Esophagus muscularis mucosa (tissue), 4 donors: ENCODE results near the gene HSPB9. TPM values are rescaled to one million over a fixed set of nuclear protein-coding genes. Genes with fewer than 3 reads are reported as not detected.

Experiments used
- DNase-seq: peaks from one replicate; pipeline ENCODE4 v3.0.0-alpha.2; 2017; ENCODE audit errors: extremely low spot score
- H3K27ac ChIP-seq, 4 donors: fragments of 200-600 bp; sonication (generic); replicated peaks in 1 of 4; 1 replicate in 3 of 4; 2 replicates in 1 of 4; pipeline ENCODE4 v1.5.1; 2016 to 2019; ENCODE audit warnings: mild to moderate bottlenecking in 1 of 4
- H3K27me3 ChIP-seq, 4 donors: fragments of 200-600 bp; sonication (generic); one replicate each; pipeline versions ENCODE4 v1.5.1 to v1.6.0; 2016 to 2019
- H3K36me3 ChIP-seq, 4 donors: fragments of 200-600 bp; sonication (generic); one replicate each; pipeline ENCODE4 v1.5.1; 2016 to 2019
- H3K4me1 ChIP-seq, 4 donors: fragments of 200-600 bp; sonication (generic); one replicate each; pipeline ENCODE4 v1.5.1; 2016 to 2019
- H3K4me3 ChIP-seq, 4 donors: fragments of 200-600 bp; sonication (generic); 1 replicate in 2 of 4; 2 replicates in 2 of 4; pipeline ENCODE4 v1.5.1; 2016 to 2019; ENCODE audit warnings: mild to moderate bottlenecking in 4 of 4, moderate library complexity in 1 of 4
- H3K9me3 ChIP-seq, 4 donors: fragments of 200-600 bp; sonication (generic); 1 replicate in 3 of 4; 2 replicates in 1 of 4; pipeline ENCODE4 v1.5.1; 2016 to 2019
- CTCF ChIP-seq, 3 experiments: fragments of 200-600 bp in 2 of 3; fragments of 450-650 bp in 1 of 3; sonication (generic) in 2 of 3; IDR thresholded peaks; one replicate each; pipeline ENCODE4 v1.5.1; 2017 to 2019; ENCODE audit warnings: antibody characterized with exemption in 3 of 3, mild to moderate bottlenecking in 2 of 3, moderate library complexity in 1 of 3
- EP300 ChIP-seq: sonication (generic); formaldehyde crosslinking; IDR thresholded peaks from one replicate; pipeline ENCODE4 v1.6.1; 2017; ENCODE audit warnings: antibody characterized with exemption
- POLR2A ChIP-seq: fragments of 450-650 bp; IDR thresholded peaks from one replicate; pipeline ENCODE4 v1.6.1; 2017; ENCODE audit warnings: antibody characterized with exemption, moderate library complexity, mild to moderate bottlenecking, low read depth
- POLR2AphosphoS5 ChIP-seq, 2 donors: sonication (generic); formaldehyde crosslinking; IDR thresholded peaks; one replicate each; pipeline ENCODE4 v1.6.1; 2017; ENCODE audit warnings: antibody characterized with exemption in 2 of 2
- WGBS: methylation state at CpG from one replicate; pipeline ENCODE4 v1.1.5; 2018; 5-methylcytosine and 5-hydroxymethylcytosine counted together
- intact Hi-C: fragments of 100-400 bp; cut with DNase I; formaldehyde crosslinking; loops from one replicate; pipeline ENCODE4 v1.15.1; 2023
- total RNA-seq, 4 donors: library from RNA; depleted of rRNA; stranded (reverse); fragments of >200 nt; gene quantifications; one replicate each; pipeline versions ENCODE4 v1.1.0 to v1.2.1, GENCODE V29; 2016

HSPB9 gene
- total RNA-seq, 4 donors from 2014 or later, result 0.26 to 0.42 TPM; not detected in 2

DNA sequence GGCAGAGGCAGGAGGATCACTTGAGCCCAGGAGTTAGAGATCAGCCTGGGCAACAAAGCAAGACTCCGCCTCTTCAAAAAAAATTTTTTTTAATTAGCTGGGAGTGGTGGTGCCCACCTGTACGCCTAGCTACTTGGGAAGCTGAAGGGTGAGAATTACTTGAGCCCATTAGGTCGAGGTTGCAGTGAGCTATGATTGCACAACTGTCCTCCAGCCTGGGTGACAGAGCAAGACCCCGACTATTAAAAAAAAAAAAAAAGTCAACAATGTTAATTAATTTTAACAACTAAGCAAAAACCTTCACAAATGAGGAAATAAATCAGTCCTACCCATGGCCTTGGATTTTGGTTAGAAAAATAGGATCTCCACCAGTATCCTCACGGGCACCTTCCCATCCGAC, 15.5 kb upstream of the HSPB9 start:
- peak overlapping the region in 3 of 4 donors; percentile 33 to 50 (median 39) for H3K4me3 ChIP-seq
- DNase-seq, result no peak
- no peaks in the 10 kb centered on the region for H3K27me3 ChIP-seq
- H3K9me3 ChIP-seq, result no peaks in the 10 kb centered on the region
- H3K27ac ChIP-seq, result no peak overlapping the region
- TF ChIP-seq POLR2AphosphoS5 (IDR thresholded peaks at IDR 0.05), result no peak
- no peak for TF ChIP-seq EP300
- no peak for TF ChIP-seq CTCF (IDR thresholded peaks at IDR 0.05)
- TF ChIP-seq POLR2A, result no peak
- H3K36me3 ChIP-seq, result peaks cover 9 to 67% (median 35%) of the 10 kb centered on the region in 4 donors
- WGBS, result 80% methylated on average over 6 of the region's 6 CpGs
- intact Hi-C loops, result no loop called here
- peaks cover 12 to 29% (median 23%) of the 10 kb centered on the region in 4 donors for H3K4me1 ChIP-seq

DNA sequence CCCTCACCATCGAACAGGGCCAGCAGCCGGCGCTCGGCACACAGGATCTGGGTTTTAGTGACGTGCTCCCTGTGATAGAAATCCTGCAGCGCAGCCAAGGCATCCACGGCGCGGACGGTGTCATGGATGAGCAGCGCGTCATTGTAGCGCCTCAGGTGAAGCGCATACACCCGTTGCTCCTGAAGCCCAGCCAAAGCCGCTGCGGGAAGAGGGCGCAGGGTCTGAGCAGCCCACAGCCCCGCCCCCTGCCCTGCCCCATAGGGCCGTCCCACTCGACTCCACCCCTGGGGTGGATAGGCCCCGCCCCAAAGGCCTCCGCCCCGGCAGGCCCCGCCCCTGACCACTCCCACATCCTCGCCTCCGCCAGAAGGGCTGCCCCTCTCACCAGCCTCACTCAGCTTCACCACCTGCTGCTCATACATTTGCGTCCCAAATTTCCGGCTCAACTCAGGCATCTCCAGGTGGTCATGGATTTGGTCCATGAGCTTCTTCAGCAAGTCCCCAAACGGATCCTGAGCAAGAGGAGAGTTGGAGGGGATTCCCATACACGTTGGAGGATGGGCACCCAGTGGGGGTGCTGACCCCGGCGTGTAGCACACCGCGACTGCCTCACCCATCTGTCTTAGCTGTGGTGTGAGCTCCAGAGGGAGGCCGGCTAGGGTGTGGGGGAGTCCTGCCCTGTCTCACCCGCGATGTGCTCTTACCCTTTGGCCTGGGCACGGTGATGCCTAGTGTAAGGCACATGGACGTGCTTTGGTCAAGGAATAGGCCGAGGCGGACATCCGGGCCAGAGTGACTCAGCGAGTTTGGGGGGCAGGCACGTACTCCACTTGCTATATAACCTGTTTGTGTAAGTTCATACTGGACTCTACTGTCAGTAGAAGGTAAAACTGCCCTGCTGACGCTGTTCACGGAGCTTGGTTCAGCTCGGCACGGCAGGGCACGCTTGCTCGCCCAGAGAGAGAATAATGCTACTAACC, 14.7 kb upstream of the HSPB9 start:
- Histone ChIP-seq H3K27ac (no peak overlapping the region), H3K4me1 (peaks cover 15 to 33% (median 28%) of the 10 kb centered on the region in 4 donors), H3K27me3 (no peaks in the 10 kb centered on the region), H3K36me3 (peaks cover 9 to 64% (median 35%) of the 10 kb centered on the region in 4 donors), H3K4me3 (peak overlapping the region; percentile 3 to 50 (median 36)), H3K9me3 (no peaks in the 10 kb centered on the region)
- TF ChIP-seq CTCF (IDR thresholded peaks at IDR 0.05) (no peak), POLR2A (no peak), POLR2AphosphoS5 (IDR thresholded peaks at IDR 0.05) (no peak), EP300 (no peak)
- intact Hi-C loops, result no loop called here
- no peak for DNase-seq
- 63% methylated on average over 35 of the region's 51 CpGs for WGBS

- Histone ChIP-seq H3K27me3 (no peaks in the 10 kb centered on the region), H3K9me3 (no peaks in the 10 kb centered on the region), H3K4me1 (peaks cover 19 to 45% (median 35%) of the 10 kb centered on the region in 4 donors), H3K36me3 (peaks cover 4 to 63% (median 41%) of the 10 kb centered on the region in 4 donors), H3K4me3 (no peak overlapping the region), H3K27ac (no peak overlapping the region)
- DNase-seq, result no peak
- WGBS, result 70% methylated on average over 2 of the region's 9 CpGs
- TF ChIP-seq POLR2A, result no peak
- no peak for TF ChIP-seq POLR2AphosphoS5 (IDR thresholded peaks at IDR 0.05)
- TF ChIP-seq CTCF (IDR thresholded peaks at IDR 0.05), result no peak
- no peak for TF ChIP-seq EP300
- intact Hi-C loops, result no loop called here
Observed at GRCh38 chr17:42109086-42109485, 13.5 kb upstream of the HSPB9 start.

DNA sequence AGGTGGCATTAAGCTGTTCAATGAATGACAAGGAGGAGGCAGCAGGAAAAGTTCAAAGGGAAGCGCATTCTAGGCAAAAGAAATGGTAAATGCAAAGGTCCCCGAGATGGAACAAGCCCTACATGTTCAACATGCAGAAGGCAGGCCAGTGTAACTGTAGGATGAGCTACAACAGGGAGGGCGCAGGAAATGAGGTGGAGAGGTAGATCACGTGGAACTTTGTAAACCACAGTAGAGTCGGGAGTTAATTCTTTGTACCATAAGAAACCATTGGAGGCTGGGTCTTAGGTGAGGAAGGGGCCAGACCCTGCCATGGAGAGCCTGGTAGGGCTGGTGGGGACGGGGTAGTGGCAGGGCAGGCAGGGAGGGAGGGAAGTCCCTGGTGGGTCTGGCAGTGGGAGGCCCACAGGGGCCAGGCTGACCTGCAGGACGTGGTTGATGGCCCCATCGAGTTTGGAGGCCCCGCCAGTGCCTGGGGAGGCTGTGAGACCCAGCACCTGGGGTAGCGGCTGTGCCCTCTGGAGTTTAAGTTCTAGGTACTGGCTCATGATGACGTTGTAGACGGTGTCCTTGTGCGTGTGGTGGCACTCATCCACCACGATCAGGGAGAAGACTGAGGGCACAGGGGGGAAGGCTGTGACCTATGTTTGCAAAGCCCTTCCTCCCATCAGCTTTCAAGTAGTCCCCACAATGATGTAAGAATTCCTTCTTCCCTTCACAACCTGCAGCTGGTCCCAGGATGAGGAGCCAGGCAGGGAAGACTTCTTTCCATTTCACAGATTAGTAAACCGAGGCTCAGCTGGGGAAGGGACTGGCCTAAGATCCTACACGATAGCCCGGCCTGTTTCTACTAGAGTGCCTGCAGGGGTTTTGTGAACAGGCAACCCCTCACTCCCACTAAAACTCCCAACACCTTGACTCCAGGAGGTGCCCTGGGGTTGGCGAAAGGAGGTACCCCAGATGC, 12.0 kb upstream of the HSPB9 start:
- intact Hi-C loops, result no loop called here
- Histone ChIP-seq H3K27me3 (no peaks in the 10 kb centered on the region), H3K4me1 (peaks cover 19 to 46% (median 35%) of the 10 kb centered on the region in 4 donors), H3K4me3 (no peak overlapping the region), H3K9me3 (no peaks in the 10 kb centered on the region), H3K27ac (peak overlapping the region in 3 of 4 donors; percentile 87 to 94 (median 94)), H3K36me3 (peaks cover 0 to 61% (median 42%) of the 10 kb centered on the region in 4 donors)
- no peak for DNase-seq
- WGBS, result 74% methylated on average over 11 of the region's 18 CpGs
- no peak for TF ChIP-seq POLR2AphosphoS5 (IDR thresholded peaks at IDR 0.05)
- no peak for TF ChIP-seq CTCF (IDR thresholded peaks at IDR 0.05)
- no peak for TF ChIP-seq POLR2A
- no peak for TF ChIP-seq EP300
